HFF-Myc (cell line): ENCODE data around the gene ELAVL3.

Experiments
- DNase-seq: peaks from one replicate; pipeline ENCODE4 v3.0.0-alpha.2; 2011; ENCODE audit warnings: low read depth; ENCODE audit errors: extremely low read depth
- H3K4me3 ChIP-seq: replicated peaks from 2 replicates; pipeline ENCODE4 v1.5.1; 2011; ENCODE audit warnings: low read depth, mild to moderate bottlenecking, control low read depth, low read length
- CTCF ChIP-seq: IDR thresholded peaks from 2 replicates; pipeline ENCODE4 v1.5.1; 2012; ENCODE audit warnings: mild to moderate bottlenecking, low read depth, low read length, control low read depth; ENCODE audit errors: missing control alignments

Gene ELAVL3

GRCh38 chr19:11480715-11481533 lies at the start of gene ELAVL3:
ELAVL3 (minus strand) TSS chr19:11481046; CDS start chr19:11480608, 438 bp downstream.
- no peak for DNase-seq
- TF ChIP-seq CTCF, result no peak
- H3K4me3 ChIP-seq, result no peak within 1 kb of the TSS

GRCh38 chr19:11530432-11530831 lies 49.6 kb upstream of the ELAVL3 start:
- no peak overlapping the region for H3K4me3 ChIP-seq
- peak; percentile 21 for TF ChIP-seq CTCF
- DNase-seq, result peak; percentile 69

- no peak for TF ChIP-seq CTCF
- peak within 1 kb of the TSS; percentile 71 for H3K4me3 ChIP-seq
- DNase-seq, result peak; percentile 93
Measured at GRCh38 chr19:11528551-11529341, 47.9 kb upstream of the ELAVL3 start, which contains the start of gene ECSIT. ECSIT (minus strand) TSS chr19:11529134; CDS start chr19:11519170, 9,964 bp downstream.

- no peak for TF ChIP-seq CTCF
- H3K4me3 ChIP-seq, result no peak overlapping the region
- no peak for DNase-seq
Measured at GRCh38 chr19:11519138-11519537, 38.3 kb upstream of the ELAVL3 start.

GRCh38 chr19:11513946-11514345 lies 33.1 kb upstream of the ELAVL3 start:
- TF ChIP-seq CTCF, result no peak
- no peak for DNase-seq
- no peak overlapping the region for H3K4me3 ChIP-seq

GRCh38 chr19:11510444-11510843 lies 29.6 kb upstream of the ELAVL3 start:
- H3K4me3 ChIP-seq, result no peak overlapping the region
- TF ChIP-seq CTCF, result no peak
- DNase-seq, result no peak
